ENCODE measurements around the gene ZNF763. TPM values are rescaled to one million over a fixed set of nuclear protein-coding genes. Genes with fewer than 3 reads are reported as not detected.
"Not testable (repeated sequence)": the region's sequence is repeated elsewhere in the genome, so short reads cannot be mapped to it uniquely, and the experiment has no call there.

The ZNF763 gene
- total RNA-seq, 2 donors from 2014 or later, result 4.4 to 5.0 TPM

DNA sequence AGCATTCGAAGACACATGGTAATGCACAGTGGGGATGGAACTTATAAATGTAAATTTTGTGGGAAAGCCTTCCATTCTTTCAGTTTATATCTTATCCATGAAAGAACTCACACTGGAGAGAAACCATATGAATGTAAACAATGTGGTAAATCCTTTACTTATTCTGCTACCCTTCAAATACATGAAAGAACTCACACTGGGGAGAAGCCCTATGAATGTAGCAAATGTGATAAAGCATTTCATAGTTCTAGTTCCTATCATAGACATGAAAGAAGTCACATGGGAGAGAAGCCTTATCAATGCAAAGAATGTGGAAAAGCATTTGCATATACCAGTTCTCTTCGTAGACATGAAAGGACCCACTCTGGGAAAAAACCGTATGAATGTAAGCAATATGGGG lies 16.2 kb upstream of the ZNF763 start:
- H3K36me3 Mint-ChIP-seq (ENCODE audit: low read depth), result peaks cover 91% of the 10 kb centered on the region
- no peak overlapping the region for H3K27ac Mint-ChIP-seq
- H3K36me3 ChIP-seq (ENCODE audit: control insufficient read depth, insufficient read depth, low read length), result peaks cover 83% of the 10 kb centered on the region
- H3K9ac ChIP-seq (ENCODE audit: extremely low read depth, low read length, poor library complexity, severe bottlenecking), result no peak overlapping the region
- no peak overlapping the region for H3K4me3 Mint-ChIP-seq
- H3K4me1 Mint-ChIP-seq, result no peaks in the 10 kb centered on the region
- H3K4me3 ChIP-seq (ENCODE audit: low read length), result peak overlapping the region; percentile 75
- H3K4me1 ChIP-seq (ENCODE audit: control insufficient read depth, insufficient read depth, low read length), result no peaks in the 10 kb centered on the region
- DNase-seq, result no peak
- whole genome bisulfite sequencing, 2 experiments (ENCODE audit: insufficient coverage in 1 of 2, insufficient read length in 1 of 2), result 96% methylated on average over 3 of the region's 3 CpGs; no CpG with 5 or more reads in 1 of the 2 experiments
- H3K9me3 Mint-ChIP-seq, result peaks cover 99% of the 10 kb centered on the region
- no peaks in the 10 kb centered on the region for H3K27me3 Mint-ChIP-seq (ENCODE audit: insufficient read depth)
- H3K27ac ChIP-seq (ENCODE audit: low read depth, low read length), result no peak overlapping the region
- TF ChIP-seq CTCF (conservative IDR thresholded peaks at IDR 0.05), result no peak
- no peaks in the 10 kb centered on the region for H3K27me3 ChIP-seq (ENCODE audit: control insufficient read depth, insufficient read depth, low read length, poor library complexity, severe bottlenecking)
- H3K9me3 ChIP-seq (ENCODE audit: control insufficient read depth, low read length), result peaks cover 100% of the 10 kb centered on the region

- Mint-ChIP-seq H3K4me1 (no peaks in the 10 kb centered on the region), H3K36me3 (ENCODE audit: low read depth) (peaks cover 86% of the 10 kb centered on the region), H3K4me3 (no peak overlapping the region), H3K27me3 (ENCODE audit: insufficient read depth) (no peaks in the 10 kb centered on the region), H3K9me3 (peaks cover 98% of the 10 kb centered on the region), H3K27ac (no peak overlapping the region)
- Histone ChIP-seq H3K9me3 (ENCODE audit: control insufficient read depth, low read length) (peaks cover 100% of the 10 kb centered on the region), H3K4me3 (ENCODE audit: low read length) (peak overlapping the region; percentile 75), H3K9ac (ENCODE audit: extremely low read depth, low read length, poor library complexity, severe bottlenecking) (no peak overlapping the region), H3K36me3 (ENCODE audit: control insufficient read depth, insufficient read depth, low read length) (peaks cover 79% of the 10 kb centered on the region), H3K4me1 (ENCODE audit: control insufficient read depth, insufficient read depth, low read length) (no peaks in the 10 kb centered on the region), H3K27me3 (ENCODE audit: control insufficient read depth, insufficient read depth, low read length, poor library complexity, severe bottlenecking) (no peaks in the 10 kb centered on the region), H3K27ac (ENCODE audit: low read depth, low read length) (no peak overlapping the region)
- no peak for DNase-seq
- no peak for TF ChIP-seq CTCF (conservative IDR thresholded peaks at IDR 0.05)
- 95 to 100% methylated on average over 4 of the region's 4 CpGs for WGBS, 2 experiments (ENCODE audit: insufficient coverage in 1 of 2, insufficient read length in 1 of 2)
Observed at GRCh38 chr19:11949201-11949600, 15.6 kb upstream of the ZNF763 start.

GRCh38 chr19:11949614-11950080 lies 15.2 kb upstream of the ZNF763 start:
- H3K27ac Mint-ChIP-seq; H3K27ac ChIP-seq (ENCODE audit: low read depth, low read length); H3K9ac ChIP-seq (ENCODE audit: extremely low read depth, low read length, poor library complexity, severe bottlenecking); H3K4me1 Mint-ChIP-seq; H3K27me3 Mint-ChIP-seq (ENCODE audit: insufficient read depth); H3K4me3 Mint-ChIP-seq; DNase-seq; H3K4me1 ChIP-seq (ENCODE audit: control insufficient read depth, insufficient read depth, low read length); H3K27me3 ChIP-seq (ENCODE audit: control insufficient read depth, insufficient read depth, low read length, poor library complexity, severe bottlenecking): not testable (repeated sequence)
- Mint-ChIP-seq H3K36me3 (ENCODE audit: low read depth) (peaks cover 81% of the 10 kb centered on the region), H3K9me3 (peaks cover 98% of the 10 kb centered on the region)
- peaks cover 100% of the 10 kb centered on the region for H3K9me3 ChIP-seq (ENCODE audit: control insufficient read depth, low read length)
- WGBS, 2 experiments (ENCODE audit: insufficient coverage in 1 of 2, insufficient read length in 1 of 2), result 92 to 95% methylated on average over 3 to 4 of the region's 4 CpGs
- peaks cover 74% of the 10 kb centered on the region for H3K36me3 ChIP-seq (ENCODE audit: control insufficient read depth, insufficient read depth, low read length)
- H3K4me3 ChIP-seq (ENCODE audit: low read length), result peak overlapping the region; percentile 75

- Histone ChIP-seq H3K27me3 (ENCODE audit: control insufficient read depth, insufficient read depth, low read length, poor library complexity, severe bottlenecking) (no peaks in the 10 kb centered on the region), H3K4me1 (ENCODE audit: control insufficient read depth, insufficient read depth, low read length) (no peaks in the 10 kb centered on the region), H3K36me3 (ENCODE audit: control insufficient read depth, insufficient read depth, low read length) (peaks cover 68% of the 10 kb centered on the region), H3K9me3 (ENCODE audit: control insufficient read depth, low read length) (peaks cover 96% of the 10 kb centered on the region), H3K27ac (ENCODE audit: low read depth, low read length) (no peak overlapping the region), H3K9ac (ENCODE audit: extremely low read depth, low read length, poor library complexity, severe bottlenecking) (no peak overlapping the region), H3K4me3 (ENCODE audit: low read length) (peak overlapping the region; percentile 75)
- TF ChIP-seq CTCF (conservative IDR thresholded peaks at IDR 0.05), result no peak
- Mint-ChIP-seq H3K4me1 (no peaks in the 10 kb centered on the region), H3K9me3 (peaks cover 97% of the 10 kb centered on the region), H3K27ac (no peak overlapping the region), H3K27me3 (ENCODE audit: insufficient read depth) (no peaks in the 10 kb centered on the region), H3K36me3 (ENCODE audit: low read depth) (peaks cover 76% of the 10 kb centered on the region), H3K4me3 (no peak overlapping the region)
- WGBS, 2 experiments (ENCODE audit: insufficient coverage in 1 of 2, insufficient read length in 1 of 2), result 93 to 100% methylated on average over 3 to 5 of the region's 5 CpGs
- DNase-seq, result no peak
Observed at GRCh38 chr19:11950312-11950711, 14.5 kb upstream of the ZNF763 start.

Measured in endodermal cell (in vitro differentiated cells).